Activated CD8-positive, alpha-beta memory T cell treated with anti-CD3 and anti-CD28 coated beads, Interleukin-2, amount 50 U/mL, for 1 hour (primary cell): ENCODE data around the gene TLL1.

Experiments used
- DNase-seq: peaks from one replicate; pipeline ENCODE4 v3.0.0-alpha.2; 2020; ENCODE audit errors: extremely low read depth

The TLL1 gene

DNA sequence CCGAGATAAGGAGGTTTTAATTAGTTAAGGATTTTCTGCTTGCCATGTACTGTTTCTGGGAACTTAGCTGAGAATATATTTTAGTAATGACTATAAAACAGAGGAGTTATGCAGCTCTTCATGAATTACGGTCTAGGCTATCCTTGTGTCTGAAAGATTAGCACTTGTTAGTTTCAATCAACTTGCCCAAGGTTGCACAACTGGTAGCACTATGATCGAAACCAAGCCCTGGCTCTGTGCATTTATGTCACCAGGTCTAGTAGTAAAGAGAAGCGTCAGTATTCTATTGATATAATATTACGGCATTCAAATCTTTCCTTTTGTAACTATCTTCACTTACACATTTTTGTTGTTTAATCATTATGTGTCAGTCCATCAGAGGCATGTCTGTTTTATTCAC is 176.0 kb downstream of the TLL1 start:
- no peak for DNase-seq

DNA sequence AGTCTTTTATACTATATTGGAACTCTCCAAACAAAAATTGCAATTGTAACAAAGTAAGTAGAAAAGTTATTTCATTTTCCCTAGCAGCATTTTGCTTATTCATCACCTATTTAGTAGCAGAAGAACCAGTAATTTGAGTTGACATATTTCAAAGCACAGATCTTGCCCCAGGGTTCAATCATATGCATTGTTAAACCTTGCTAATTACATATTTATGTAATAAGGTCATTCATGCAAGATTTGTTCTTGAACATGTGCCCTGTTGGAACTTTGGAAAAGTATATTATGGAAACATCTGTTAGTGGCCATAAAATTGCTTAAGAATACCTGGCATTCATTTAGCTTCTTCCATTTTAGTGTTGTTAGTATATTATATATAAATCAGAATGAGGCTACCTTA is 191.7 kb downstream of the TLL1 start:
- no peak for DNase-seq

DNA sequence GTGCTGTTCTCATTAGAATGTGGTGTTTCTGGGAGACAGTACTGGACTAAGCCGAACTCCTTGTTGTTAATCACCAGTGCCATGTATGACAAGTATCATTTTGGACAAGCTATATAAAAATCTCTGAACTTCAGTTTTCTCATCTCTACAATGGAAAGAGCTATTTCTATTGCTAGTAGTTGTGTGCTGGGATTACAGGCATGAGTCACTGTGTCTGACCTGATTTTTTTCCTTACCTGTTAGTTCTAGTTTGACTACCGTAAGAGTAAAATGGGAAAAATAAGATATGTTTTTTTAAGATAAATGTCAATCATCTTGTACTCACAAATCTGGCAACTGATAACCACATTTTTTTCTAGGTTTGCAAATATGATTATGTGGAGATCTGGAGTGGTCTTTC is 192.3 kb downstream of the TLL1 start:
- no peak for DNase-seq

DNA sequence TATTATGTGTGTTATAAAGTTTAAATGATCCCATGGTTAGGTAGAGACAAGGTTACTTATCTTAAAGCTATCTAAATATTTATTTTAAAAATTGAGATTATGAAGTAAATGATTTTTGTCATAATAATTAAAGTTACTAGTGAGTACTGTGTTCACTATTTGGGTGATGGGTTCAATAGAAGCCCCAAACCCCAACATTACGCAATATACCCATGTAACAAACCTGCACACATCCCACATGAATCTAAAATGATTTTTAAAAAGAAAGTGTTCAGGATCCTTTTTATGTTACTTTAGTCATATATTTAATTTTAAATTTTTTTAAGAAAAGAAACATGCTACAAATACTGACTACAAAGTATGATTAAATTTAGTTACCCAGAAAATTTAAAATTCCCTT is 193.9 kb downstream of the TLL1 start:
- DNase-seq, result no peak

DNA sequence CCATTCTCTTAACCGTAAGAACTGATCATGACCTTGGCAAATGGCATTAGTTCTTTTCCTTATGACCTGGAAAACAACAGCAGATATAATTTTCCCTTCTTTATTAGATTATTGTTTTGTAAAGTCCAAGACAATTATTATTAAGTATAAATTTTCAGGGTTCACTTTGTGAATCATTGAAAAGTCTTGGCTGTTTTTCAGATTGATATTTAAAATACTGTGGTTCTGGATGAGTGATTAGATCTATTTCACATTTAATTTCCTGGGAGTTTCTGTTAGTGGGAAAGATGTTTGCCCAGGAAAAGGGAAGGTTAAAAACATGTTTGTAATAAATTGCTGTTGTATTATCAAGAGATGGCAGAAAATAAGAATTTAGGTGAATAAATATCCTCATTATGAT is 194.9 kb downstream of the TLL1 start:
- no peak for DNase-seq

DNA sequence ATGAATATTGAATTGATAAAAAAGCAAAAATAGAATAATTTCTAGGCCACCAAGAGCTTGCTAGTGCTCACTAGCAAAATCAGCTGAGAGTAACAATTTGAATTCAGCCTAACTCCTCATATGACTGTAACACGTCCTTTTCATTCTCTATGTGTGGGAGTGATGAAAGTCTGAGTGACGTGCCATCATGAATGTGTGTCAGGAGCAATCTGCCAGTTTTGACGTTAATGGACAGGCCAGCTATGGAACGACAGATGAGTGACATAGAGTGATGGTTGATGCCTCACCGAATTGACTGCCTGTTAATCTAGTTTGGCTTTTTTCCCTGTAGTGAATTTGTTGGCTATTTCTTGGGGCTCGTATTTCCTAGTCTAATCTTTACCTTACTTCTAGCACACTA is 200.7 kb downstream of the TLL1 start:
- DNase-seq, result no peak

DNA sequence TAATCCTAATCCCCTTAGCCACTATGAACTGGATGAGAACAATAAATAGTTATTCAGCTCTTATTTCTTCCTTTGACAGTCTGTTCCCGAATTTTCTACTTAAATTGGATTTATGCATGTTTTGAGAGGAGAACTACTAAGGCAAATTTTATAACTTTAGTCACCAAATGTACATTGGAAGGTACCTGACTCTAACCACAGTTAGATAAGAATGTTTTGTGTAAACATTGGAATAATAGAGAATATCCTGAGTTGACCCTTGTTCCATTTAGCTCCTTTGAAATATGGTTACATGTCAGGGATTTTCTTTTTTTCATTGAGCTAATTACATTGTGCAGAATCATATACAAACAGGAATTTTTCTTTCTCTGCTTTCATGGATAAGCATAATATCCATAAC is 202.6 kb downstream of the TLL1 start:
- DNase-seq, result no peak

DNA sequence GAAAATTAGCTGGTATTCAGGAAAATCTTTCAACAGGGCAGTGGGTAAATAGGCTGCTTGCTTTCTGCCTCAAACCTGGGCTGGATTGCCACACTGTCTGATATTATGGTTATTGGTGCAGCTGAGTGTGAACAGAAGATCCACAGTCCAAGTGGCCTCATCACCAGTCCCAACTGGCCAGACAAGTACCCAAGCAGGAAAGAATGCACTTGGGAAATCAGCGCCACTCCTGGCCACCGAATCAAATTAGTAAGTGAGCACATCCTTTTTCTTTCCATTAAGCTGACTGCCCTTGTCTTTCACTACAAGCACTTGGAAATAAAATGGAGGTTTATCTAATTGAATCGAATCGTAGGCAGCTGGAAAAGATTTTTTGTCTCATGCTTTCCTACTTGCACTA is 204.7 kb downstream of the TLL1 start:
- no peak for DNase-seq

DNA sequence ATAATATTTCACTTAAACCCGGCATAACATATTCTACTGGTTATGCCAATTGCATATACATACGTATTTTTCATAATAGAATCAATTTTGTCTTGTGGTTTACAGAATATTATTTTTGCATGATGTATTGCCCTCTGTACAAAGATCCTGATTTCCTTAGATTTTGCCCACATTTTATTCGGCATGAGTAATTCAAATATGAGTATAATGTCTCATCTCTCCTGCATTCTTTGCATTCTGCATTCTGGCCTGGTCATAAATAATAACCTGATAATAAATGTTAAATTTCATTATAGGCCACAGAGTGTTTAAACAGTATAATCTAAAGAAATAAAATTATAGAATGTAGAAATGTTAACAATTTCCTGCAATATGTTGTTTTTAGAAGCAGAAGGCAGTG is 205.3 kb downstream of the TLL1 start:
- no peak for DNase-seq

DNA sequence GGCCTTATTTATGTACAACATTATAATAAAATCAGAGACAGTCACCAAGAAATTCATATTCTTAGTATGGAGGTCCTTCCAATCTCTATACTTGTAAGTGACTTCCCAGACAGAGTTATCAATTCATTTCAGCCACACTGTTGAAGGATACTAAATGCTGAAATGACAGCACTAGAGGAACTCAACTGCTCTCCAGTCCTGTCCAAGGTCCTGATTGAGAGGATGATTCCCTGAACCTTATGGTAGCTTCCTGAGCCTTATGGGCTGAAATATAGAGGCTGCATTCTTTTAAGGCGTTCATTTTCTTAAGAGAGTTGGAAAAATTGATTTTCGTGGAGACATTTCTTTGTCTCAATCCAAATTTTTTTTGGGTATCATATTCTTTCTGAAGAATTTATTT is 205.9 kb downstream of the TLL1 start:
- DNase-seq, result no peak

DNA sequence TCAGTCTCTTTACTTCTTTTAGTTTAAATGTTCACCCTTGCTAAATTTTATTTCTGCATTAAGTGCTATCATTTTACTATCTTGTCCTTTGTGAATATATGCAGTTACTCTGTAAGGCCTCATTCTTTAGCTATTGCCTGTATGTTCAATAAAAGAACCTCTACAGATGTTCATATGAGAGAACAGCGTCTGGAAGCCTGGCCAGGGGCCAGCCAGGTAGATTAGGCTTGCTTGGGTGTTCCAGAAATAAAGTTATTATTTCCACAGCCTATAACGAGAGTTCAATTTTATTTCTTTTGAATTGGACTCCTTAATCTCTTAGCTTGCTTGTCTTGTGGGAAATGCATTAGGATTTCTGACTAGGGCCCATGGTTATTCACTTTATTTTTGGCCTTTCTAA is 214.5 kb downstream of the TLL1 start:
- DNase-seq, result no peak

DNA sequence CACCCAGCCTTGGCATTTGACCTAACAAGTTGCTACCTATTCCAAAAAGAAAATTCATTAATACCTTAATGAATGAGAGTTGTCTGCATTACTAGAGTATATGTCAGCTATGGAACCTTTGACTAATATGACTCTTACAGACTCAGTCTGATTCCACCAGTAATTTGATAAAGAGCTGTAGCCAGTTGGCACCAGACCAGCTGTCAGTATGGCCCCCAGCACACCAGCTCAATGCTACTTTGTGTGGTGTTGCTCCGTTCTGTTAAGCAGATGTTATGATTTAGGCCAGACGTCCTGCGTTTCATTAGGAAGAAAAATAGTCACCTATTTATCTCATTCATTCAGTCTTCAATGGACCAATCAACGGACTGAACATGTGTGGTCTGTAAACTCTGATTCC is 215.5 kb downstream of the TLL1 start:
- no peak for DNase-seq

DNA sequence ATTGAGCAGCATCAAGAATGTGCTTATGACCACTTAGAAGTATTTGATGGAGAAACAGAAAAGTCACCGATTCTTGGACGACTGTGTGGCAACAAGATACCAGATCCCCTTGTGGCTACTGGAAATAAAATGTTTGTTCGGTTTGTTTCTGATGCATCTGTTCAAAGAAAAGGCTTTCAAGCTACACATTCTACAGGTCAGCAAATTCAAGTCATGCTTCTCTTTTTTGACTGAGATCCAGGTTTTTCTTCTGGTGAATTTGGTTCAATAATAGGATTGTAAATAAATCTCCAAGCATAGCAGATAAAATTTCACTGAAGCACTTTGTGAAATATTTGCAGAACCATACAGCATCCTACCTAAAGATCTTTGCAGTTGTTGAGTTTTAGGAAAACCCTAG is 218.1 kb downstream of the TLL1 start:
- no peak for DNase-seq

DNA sequence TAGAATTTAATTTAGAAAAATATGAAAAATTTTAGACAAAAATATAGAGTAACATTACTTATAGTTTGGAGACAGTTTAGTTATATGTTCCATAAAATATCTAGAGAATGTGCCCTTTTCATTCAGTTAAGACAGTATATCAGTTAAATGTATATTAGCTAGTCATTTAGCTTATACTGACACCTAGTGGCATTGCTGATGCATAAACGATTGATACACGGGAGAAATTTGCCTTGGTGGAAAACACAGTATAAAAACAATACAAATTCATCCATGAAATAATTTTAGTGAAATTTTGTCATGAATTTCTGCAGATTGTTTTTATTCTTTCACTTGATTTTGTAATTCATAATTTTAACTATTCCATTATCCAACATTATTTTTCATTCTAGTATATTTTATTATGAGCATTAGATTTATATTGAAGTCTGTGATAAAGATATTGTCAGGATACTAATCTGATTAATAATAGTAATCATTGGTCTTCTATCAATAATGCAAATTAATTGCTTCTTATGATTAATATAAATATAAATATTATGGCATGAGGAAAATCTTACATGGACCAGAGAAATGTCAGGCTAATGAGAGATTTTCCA is 219.0 kb downstream of the TLL1 start:
- no peak for DNase-seq

DNA sequence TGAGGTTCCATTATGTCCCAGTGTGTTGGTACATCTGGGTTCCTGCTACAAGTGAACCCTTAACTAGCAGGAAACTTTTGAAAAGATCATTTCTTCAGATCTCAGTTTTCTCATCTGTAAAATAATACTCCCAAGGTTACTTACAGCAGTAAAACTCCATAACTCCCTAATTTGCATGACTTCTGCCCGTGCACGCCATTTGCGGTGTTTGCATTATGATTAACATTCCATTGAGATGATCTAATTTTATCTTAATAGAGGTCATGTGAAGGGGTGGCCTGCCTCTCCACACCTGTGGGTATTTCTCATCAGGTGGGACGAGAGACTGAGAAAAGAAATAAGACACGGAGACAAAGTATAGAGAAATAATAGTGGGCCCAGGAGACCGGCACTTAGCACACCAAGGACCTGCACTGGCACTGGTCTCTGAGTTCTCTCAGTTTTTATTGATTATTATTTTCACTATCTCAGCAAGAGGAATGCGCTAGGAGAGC is 219.8 kb downstream of the TLL1 start:
- DNase-seq, result no peak

DNA sequence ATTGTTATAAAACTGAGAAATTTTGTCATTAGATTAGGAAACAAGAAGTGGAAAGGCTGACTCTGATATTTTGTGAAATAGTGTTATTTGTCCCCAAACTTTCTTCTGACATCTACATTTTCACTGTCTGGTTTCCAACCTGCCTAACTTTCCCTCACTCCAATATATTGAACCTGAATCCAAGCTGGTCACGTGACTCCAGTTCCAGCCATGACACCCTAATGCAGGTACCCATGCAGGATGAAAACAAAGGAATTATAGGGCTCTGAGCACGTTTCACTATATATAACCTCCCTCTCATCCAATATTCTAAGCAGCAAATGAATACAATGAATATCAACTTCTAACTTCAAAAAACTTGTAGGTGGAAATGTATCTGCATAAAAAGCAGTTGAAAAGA is 231.6 kb downstream of the TLL1 start:
- DNase-seq, result no peak

DNA sequence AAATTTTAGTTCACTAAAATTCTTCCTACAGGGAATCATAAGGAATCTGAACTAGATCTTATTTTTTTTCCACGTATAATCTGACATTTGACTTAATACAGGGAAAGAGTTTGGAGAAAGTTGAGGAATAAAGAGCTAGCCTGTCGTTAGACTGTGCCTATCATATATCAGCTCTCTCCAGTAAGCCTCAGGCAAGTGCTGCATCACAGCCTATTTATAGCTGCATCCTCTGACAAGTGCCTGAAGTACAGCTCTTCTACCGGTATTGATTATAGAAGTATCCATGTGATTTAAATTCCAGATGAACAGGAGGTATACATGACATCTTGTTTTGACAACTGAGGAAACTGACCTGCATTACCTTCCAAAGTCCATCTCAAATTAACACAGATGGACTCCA is 248.9 kb downstream of the TLL1 start:
- DNase-seq, result no peak

DNA sequence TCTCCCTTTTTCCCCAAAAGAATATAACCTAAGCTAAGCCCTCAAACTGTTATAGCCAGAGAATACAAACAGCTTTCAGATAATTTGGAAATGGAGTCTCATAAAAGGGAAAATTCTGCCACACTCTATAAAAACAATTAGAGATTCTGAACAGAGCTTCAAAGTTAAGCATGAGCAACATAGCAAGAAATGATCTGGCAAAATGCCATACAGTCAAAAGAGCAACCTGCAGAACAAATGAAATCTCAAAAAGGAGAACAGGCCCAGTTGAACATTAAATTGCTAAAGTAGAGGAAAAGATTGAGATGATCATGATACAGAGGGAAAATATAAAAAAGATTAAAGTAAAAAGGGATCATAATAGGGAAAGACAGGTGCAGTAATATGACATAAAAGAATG is 250.5 kb downstream of the TLL1 start:
- DNase-seq, result no peak

DNA sequence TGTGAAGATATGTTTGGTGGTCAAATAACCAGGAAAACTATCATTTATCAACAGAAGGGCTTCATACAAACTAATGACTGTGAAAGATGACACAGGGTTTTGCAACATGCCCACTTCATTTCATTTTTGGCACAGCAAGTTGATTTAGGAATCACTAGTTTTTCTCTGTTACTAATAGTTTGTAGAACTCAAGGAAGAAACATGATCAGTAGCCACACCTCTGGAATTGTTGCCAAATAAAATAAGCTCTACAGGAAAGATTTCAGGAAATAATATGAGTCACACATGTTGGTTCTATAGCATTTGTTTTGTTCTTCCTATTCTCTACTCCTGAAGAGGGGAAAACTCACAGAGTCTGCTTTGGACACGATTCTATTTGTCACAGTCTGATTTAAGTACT is 255.4 kb downstream of the TLL1 start:
- DNase-seq, result no peak

DNA sequence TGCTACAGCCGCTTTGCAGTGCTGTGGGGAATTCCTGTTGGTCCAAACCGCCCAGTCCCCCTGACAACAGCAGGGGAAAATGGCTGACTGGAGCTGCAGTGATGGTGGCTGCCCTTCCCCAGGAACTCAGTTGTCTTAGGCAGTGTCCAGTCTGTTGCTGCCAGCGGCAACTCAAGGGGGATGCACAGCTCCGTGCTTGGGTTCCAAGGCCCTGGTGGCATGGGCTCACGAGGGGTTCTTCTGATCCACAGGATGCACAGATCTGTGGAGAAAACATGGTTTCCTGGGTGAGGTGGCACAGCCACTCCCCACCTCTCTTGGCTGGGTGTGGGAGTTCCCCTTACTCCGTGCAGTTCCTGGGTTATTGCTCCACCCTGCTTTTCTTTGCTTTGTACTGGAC is 261.2 kb downstream of the TLL1 start:
- no peak for DNase-seq

DNA sequence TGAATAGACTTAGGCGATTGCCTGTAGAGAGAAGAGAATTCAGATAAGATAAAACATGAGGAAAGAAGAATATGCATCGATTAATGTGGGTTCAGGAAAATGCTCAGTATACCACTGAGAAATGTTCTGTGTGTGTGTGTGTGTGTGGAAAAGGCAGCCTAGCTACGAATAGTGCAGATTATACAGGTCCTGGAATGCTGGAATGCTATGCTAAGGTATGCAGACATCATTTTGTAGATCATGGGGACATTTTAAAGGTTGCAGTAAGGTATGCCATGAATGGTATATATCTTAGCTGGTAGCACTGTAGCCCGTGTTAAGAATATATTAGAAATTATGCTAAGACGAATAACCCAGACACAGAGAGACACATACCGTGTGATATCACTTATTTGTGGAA is 267.9 kb downstream of the TLL1 start:
- no peak for DNase-seq

DNA sequence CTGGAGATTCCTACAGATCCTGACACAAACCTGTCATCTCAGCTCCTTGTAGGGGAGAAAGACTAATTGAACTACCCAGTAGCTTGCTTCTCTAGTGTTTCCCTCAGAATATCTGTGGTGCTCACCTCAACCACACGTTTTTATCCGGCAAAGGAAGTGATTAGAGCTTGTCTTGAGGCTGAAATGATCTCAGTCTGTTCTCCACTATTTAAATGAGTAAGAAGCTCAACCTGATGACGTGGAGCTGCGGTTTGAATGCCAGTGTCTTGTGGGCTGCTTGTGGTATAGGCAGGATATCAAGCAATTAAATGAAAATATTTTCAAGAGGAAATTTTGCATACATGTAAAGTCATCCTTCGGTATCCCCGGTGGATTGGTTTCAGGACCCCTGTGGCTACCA is 270.2 kb downstream of the TLL1 start:
- DNase-seq, result no peak

DNA sequence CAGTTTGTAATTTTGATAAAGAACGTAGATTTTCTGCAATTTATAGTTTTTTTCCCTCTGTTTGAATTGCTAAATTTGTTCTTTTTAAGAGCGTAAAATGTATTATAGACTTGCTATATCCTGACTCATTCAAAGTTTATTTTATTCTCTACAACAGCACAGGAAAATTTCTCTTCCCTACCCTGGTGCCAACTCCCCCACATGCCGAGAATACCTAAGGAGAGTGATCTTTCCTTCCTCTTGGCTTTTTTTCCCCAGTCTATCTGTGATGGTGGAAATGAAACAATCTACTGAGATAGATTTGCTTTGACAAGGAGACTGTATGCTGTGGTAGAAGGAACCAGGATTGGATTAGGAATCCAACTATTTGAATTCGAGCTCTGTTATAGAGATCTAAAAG is 271.6 kb downstream of the TLL1 start:
- no peak for DNase-seq

DNA sequence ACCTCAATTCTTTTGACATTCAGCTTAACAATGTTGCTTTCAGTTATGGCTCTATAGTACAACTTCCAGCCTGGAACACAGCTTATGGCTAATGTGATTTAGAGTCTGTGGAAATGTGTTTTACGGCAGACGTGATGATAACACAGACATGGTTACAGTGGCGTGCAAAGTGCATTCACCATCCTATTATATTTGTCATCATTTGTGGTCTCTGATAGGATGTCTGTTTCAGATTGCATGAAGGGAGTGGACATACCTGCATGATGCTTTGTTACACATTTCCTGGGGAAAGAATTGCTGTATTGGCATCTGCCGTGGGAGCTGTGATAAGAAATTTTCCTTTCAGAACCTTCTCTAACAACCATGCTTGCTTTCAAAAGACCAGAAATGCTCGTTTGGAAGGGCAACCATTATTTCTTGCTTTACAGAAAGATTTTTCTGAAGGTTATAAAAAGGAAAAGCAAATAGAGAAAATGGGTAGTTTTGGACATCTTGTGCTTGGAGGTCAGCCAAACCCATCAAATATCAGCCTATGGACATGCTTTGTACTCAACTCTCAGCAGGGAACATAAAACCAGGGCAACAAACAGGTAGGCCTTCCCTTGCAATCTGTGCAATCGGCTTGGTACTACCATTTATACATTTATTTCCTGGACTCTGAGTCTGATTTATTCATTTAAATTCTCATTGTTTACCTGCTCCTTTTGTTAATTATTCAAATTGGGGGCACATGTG is 273.9 kb downstream of the TLL1 start:
- no peak for DNase-seq
